GM12873 (cell line): ENCODE data around the gene UNC5C.

Source experiments
- TF ChIP-seq, protein P1 (sequence below): IDR thresholded peaks from 2 replicates; pipeline ENCODE4 v1.5.1; 2012; ENCODE audit warnings: low read depth, mild to moderate bottlenecking, moderate library complexity, low read length, control low read depth; ENCODE audit not compliant: insufficient read depth; ENCODE audit errors: missing control alignments

Gene UNC5C

DNA sequence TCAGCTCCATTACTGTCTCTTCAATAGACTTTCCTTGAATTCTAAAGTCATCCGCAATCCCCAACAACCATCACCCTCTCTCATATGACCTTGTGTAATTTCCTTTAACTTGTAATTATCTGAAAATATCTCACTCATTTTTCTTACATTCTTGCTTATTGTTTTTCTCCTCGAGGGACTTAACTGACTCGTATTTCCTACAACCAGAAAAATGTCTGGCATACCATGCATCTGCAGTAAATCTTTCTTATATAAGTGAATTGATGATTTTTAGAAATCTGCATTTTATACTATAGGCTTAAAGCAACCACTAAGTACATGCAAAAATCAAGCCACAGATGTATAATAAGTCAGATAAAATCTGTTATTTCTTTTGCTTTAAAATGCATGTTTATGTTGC lies 276.7 kb downstream of the UNC5C start:
- TF ChIP-seq, protein P1, sequence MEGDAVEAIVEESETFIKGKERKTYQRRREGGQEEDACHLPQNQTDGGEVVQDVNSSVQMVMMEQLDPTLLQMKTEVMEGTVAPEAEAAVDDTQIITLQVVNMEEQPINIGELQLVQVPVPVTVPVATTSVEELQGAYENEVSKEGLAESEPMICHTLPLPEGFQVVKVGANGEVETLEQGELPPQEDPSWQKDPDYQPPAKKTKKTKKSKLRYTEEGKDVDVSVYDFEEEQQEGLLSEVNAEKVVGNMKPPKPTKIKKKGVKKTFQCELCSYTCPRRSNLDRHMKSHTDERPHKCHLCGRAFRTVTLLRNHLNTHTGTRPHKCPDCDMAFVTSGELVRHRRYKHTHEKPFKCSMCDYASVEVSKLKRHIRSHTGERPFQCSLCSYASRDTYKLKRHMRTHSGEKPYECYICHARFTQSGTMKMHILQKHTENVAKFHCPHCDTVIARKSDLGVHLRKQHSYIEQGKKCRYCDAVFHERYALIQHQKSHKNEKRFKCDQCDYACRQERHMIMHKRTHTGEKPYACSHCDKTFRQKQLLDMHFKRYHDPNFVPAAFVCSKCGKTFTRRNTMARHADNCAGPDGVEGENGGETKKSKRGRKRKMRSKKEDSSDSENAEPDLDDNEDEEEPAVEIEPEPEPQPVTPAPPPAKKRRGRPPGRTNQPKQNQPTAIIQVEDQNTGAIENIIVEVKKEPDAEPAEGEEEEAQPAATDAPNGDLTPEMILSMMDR = no peak

DNA sequence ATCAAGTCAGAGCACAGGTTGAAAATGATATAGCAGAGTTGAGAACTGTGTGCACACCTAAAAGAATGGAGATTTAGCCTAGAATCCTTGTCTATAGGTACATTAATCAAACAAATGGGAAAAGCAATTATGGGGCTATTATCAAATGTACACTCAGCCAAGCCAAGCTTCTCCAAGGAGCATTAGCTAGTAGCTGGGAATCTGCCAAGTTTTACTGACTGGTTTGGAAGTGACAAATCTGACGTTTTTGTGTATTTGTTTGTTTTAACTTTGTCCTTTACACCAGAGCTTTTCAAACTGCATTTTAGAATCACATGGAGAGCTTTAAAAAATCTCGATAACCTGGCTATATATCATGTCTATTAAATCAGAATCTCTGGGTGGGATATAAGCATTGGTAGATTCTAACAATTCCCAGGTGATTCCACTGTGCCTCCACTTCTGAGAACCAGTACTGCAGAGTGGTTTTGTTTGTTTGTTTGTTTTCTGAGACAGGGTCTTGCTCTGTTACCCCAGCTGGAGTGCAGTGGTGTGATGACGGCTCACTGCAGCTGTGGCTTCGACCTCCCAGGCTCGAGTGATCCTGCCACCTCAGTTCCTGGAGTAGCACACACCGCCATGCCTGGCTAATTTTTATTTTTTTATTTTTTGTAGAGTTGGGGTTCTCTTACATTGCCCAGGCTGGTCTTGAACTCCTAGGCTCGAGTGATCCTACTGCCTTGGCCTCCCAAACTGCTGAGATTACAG lies 279.8 kb downstream of the UNC5C start:
- TF ChIP-seq, protein P1 = no peak

DNA sequence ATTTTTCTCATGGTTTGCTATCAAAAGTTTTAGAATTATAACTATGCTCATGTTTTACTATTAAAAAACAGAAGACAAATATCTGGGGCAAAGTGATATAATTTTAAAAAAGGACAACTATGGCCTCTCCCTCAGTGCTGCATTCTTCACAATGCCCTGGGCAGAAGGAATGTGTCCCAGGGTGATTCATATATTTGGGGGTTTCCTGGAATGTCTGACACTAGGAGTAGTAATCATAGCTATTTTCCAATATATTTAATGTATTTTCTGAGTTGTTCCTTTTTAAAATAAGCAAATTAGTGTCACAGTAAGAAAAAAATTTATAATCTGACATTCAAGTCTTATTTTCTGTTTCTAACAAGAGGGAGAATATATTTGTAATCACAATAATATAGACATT lies 281.7 kb downstream of the UNC5C start:
- TF ChIP-seq, protein P1 = no peak

DNA sequence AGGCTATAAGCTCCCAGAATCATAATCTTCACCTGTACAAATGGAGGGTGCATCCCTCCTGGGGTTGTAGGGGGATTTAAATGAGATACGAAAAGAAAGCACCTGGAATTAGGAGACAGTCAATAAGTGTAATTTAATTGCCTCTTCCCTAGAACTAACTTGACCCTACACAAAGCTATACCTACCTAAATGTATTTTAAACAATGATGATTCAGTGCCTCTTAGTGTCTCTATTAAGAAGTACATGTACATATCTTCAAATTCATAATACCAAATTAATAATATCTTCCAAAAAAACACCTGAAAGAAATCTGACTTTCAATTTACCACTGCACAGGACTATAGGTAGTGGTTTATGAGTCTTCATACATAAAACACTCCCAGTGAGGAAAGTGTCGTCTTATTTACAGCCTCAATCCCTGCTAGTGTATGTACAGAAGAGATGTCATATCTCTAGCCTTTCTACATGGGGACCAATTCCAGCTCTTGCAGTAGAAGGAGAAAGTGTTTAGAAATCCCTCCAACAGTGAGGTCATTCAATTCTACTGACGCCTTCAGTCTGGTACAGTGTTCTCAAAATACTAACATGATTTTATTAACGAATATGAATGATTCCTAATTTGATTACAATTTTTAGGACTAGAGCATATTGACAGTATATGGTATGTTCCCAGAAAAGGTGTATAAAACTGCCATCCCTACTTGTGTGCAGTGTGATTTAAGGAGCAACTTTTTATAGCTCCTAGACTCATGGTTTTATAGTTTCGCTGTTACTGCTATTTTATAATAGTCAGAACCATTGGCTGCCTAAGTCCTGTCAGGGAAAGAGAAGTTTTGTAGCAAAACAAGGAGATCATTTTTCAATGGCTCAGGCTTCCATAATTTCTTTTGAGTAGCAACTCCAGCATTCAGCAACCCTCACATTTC lies 282.7 kb downstream of the UNC5C start:
- TF ChIP-seq, protein P1 = no peak

DNA sequence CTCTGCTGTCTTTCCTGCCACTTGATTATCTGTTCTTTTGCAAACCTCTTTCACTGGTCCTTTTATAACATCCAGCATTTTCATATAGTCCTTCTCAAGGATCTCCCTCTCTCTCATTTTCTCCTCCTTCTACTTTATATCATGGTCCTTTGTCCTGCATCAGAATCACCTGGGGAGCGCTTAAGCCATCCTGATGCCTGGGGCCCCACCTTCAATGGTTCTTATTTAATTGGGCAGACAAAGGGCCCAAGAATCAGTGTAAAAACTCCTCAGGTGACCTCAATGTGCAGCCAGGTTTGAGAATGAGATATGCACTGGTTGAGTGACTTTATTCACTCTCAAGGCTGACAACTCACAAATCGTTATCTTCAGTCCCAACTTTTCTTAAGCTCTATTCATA lies 283.9 kb downstream of the UNC5C start:
- TF ChIP-seq, protein P1 = no peak

DNA sequence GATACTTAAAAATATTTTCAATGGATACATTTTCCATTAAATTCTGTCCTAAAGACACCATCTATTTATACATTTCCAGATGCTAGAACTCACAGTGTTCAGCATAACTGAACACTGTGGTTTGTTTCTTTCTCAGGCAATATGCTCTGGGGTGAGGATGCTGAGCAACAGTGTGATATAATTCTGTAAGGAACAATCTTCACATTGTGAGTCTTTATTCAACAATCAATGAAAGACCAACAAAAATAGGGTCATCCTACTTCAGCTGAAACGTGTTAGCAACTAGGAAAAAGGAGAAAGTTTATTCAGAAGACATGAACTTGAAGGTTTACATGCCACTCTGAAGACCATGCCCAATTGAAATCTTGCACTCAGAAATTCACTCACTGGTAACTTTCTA lies 284.8 kb downstream of the UNC5C start:
- TF ChIP-seq, protein P1 = no peak

DNA sequence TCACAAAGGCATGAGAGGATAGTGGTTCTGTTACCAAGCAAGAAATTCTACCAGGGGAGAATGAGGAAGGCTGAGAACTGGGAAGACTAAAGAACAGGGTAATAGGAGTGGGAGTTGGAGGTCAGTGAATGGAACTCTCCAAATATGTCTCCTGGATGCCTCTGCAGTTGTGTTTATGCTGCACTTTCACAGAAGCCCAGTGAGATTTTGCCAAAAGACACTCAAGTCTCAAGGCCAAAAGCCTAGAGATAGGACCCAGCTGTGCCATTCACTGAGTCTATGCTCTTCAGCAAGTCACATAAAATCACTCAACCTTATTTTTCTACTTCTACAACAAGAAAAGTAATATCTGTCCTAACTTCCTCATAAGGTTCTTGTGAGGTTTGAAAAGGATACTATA lies 285.4 kb downstream of the UNC5C start:
- TF ChIP-seq, protein P1 = no peak
